CD14-positive monocyte (primary cell): ENCODE measurements around the gene ME3. TPM values are rescaled to one million over a fixed set of nuclear protein-coding genes. Genes with fewer than 3 reads are reported as not detected.
"Not testable (repeated sequence)": the region's sequence is repeated elsewhere in the genome, so short reads cannot be mapped to it uniquely, and the experiment has no call there.

Experiments
- DNase-seq, 3 donors: peaks; one replicate each; pipeline ENCODE4 v3.0.0-alpha.2; 2011 to 2022
- H2AFZ ChIP-seq: 2 replicates; pipeline ENCODE4 v1.6.0; 2012; ENCODE audit warnings: mild to moderate bottlenecking, low read depth, low read length, inconsistent platforms; ENCODE audit not compliant: insufficient read depth, poor library complexity, severe bottlenecking
- H3K27ac ChIP-seq, 2 donors: 1 replicate in 1 of 2; 2 replicates in 1 of 2; pipeline ENCODE4 v1.5.1; 2012 to 2013; ENCODE audit warnings: low read length in 2 of 2, control low read depth in 1 of 2, inconsistent platforms in 1 of 2, low read depth in 1 of 2, mild to moderate bottlenecking in 1 of 2
- H3K27me3 ChIP-seq, 2 donors: one replicate each; pipeline versions ENCODE4 v1.6.0 to v1.6.1; 2011 to 2013; ENCODE audit warnings: low read length in 2 of 2; ENCODE audit not compliant: control insufficient read depth in 2 of 2, insufficient read depth in 2 of 2
- H3K36me3 ChIP-seq, 2 donors: replicated peaks in 1 of 2; 1 replicate in 1 of 2; 2 replicates in 1 of 2; pipeline versions ENCODE4 v1.5.1 to v1.6.1; 2012 to 2013; ENCODE audit warnings: low read length in 2 of 2, control low read depth in 1 of 2, inconsistent platforms in 1 of 2, mild to moderate bottlenecking in 1 of 2; ENCODE audit not compliant: insufficient read depth in 2 of 2, control insufficient read depth in 1 of 2
- H3K4me1 ChIP-seq, 2 donors: 1 replicate in 1 of 2; 2 replicates in 1 of 2; pipeline versions ENCODE4 v1.5.1 to v1.6.1; 2012 to 2013; ENCODE audit warnings: low read length in 2 of 2, control low read depth in 1 of 2, inconsistent platforms in 1 of 2, mild to moderate bottlenecking in 1 of 2, moderate library complexity in 1 of 2; ENCODE audit not compliant: insufficient read depth in 2 of 2, control insufficient read depth in 1 of 2
- H3K4me2 ChIP-seq: replicated peaks from 2 replicates; pipeline ENCODE3; 2012; ENCODE audit warnings: low read length, moderate library complexity, mild to moderate bottlenecking; ENCODE audit not compliant: poor library complexity, severe bottlenecking; ENCODE audit errors: extremely low read depth
- H3K4me3 ChIP-seq, 3 experiments: fragments of 200-600 bp in 1 of 3; sonication (generic) in 1 of 3; replicated peaks in 1 of 3; 1 replicate in 2 of 3; 2 replicates in 1 of 3; pipeline ENCODE4 v1.5.1; 2011 to 2013; ENCODE audit warnings: low read length in 3 of 3, mild to moderate bottlenecking in 3 of 3, control low read depth in 2 of 3, low read depth in 2 of 3, inconsistent platforms in 1 of 3, moderate library complexity in 1 of 3
- H3K79me2 ChIP-seq: 2 replicates; pipeline ENCODE4 v1.6.0; 2012; ENCODE audit warnings: mild to moderate bottlenecking, control low read depth, inconsistent platforms, low read length, moderate library complexity; ENCODE audit not compliant: insufficient read depth
- H3K9ac ChIP-seq: 2 replicates; pipeline ENCODE4 v1.6.0; 2017; ENCODE audit warnings: low read length, mild to moderate bottlenecking; ENCODE audit not compliant: insufficient read depth, poor library complexity, severe bottlenecking
- H3K9me3 ChIP-seq, 2 donors: replicated peaks in 1 of 2; 1 replicate in 1 of 2; 2 replicates in 1 of 2; pipeline versions ENCODE4 v1.5.1 to v1.6.1; 2012 to 2013; ENCODE audit warnings: low read length in 2 of 2, control low read depth in 1 of 2; ENCODE audit not compliant: control insufficient read depth in 1 of 2, insufficient read depth in 1 of 2
- H4K20me1 ChIP-seq: 2 replicates; pipeline ENCODE4 v1.6.0; 2012; ENCODE audit warnings: mild to moderate bottlenecking, low read length, control low read depth, moderate library complexity; ENCODE audit not compliant: insufficient read depth
- H3K27ac Mint-ChIP-seq, 7 donors: one replicate each; pipeline ENCODE4 v1.8.0; 2020; ENCODE audit warnings: mild to moderate bottlenecking in 7 of 7, mixed read lengths in 7 of 7, moderate library complexity in 6 of 7, inconsistent platforms in 2 of 7
- H3K27me3 Mint-ChIP-seq, 3 donors: one replicate each; pipeline ENCODE4 v1.8.0; 2021 to 2022; ENCODE audit warnings: low read depth in 3 of 3, mild to moderate bottlenecking in 3 of 3, mixed read lengths in 3 of 3, moderate library complexity in 3 of 3, inconsistent platforms in 1 of 3
- H3K36me3 Mint-ChIP-seq, 2 donors: one replicate each; pipeline ENCODE4 v1.8.0; 2020; ENCODE audit warnings: mixed read lengths in 2 of 2, inconsistent platforms in 1 of 2, mild to moderate bottlenecking in 1 of 2
- H3K4me1 Mint-ChIP-seq: one replicate; pipeline ENCODE4 v1.8.0; 2020; ENCODE audit warnings: mild to moderate bottlenecking, mixed read lengths
- H3K4me3 Mint-ChIP-seq, 2 donors: one replicate each; pipeline ENCODE4 v1.8.0; 2020; ENCODE audit warnings: mild to moderate bottlenecking in 2 of 2, mixed read lengths in 2 of 2, moderate library complexity in 1 of 2
- H3K9me3 Mint-ChIP-seq, 7 donors: one replicate each; pipeline ENCODE4 v1.8.0; 2020 to 2022; ENCODE audit warnings: mixed read lengths in 7 of 7, mild to moderate bottlenecking in 6 of 7, moderate library complexity in 6 of 7, inconsistent platforms in 2 of 7
- WGBS: methylation state at CpG from one replicate; pipeline ENCODE4 v1.1.5; 2013; ENCODE audit warnings: missing lambda C conversion rate; ENCODE audit not compliant: insufficient coverage; 5-methylcytosine and 5-hydroxymethylcytosine counted together
- intact Hi-C, 2 donors: fragments of 100-400 bp; cut with micrococcal nuclease; formaldehyde crosslinking; loops; one replicate each; pipeline versions ENCODE4 v1.15.0 to v1.15.1; 2023
- polyA plus RNA-seq, 3 donors: library from polyadenylated mRNA; depleted of rRNA in 1 of 3; unstranded in 2 of 3; stranded (reverse) in 1 of 3; fragments of 300-500 nt in 2 of 3; fragments of >200 nt in 1 of 3; fragmentation: Illumina TruSeq in 2 of 3; gene quantifications; 1 replicate in 2 of 3; 2 replicates in 1 of 3; pipeline ENCODE4 v1.2.3, GENCODE V29; 2012 to 2021
- TF ChIP-seq, protein P1 (sequence below): fragments of 200-600 bp; IDR thresholded peaks from one replicate; pipeline ENCODE4 v1.8.0; 2022; ENCODE audit warnings: antibody characterized with exemption, mild to moderate bottlenecking

The ME3 gene
- polyA plus RNA-seq, 3 donors: 0.31 to 3.0 (median 0.42) TPM

DNA sequence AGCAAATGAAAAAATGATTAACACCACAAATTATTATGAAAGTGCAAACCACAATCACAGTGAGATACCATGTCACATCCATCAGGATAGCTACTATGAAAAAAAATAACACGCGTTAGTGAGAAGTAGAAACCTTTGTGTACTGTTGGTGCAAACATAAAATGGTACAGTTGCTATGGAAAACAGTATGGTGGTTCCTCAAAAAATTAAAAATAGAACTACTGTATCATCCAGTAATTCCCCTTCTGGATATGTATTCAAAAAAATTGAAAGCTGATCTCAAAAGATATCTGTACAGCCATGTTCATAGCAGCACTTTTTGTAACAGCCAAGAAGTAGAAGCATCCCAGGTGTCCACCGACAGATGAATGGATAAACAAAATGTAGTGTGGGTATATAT lies 254.3 kb downstream of the ME3 start:
- Histone ChIP-seq H3K79me2 (no peaks in the 10 kb centered on the region), H3K9me3 (no peaks in the 10 kb centered on the region), H3K4me3 (no peak overlapping the region), H3K27me3 (no peaks in the 10 kb centered on the region), H3K36me3 (no peaks in the 10 kb centered on the region), H2AFZ (no peak overlapping the region), H4K20me1 (no peaks in the 10 kb centered on the region), H3K27ac (no peak overlapping the region), H3K4me1 (peaks cover 0 to 3% of the 10 kb centered on the region in 2 donors), H3K4me2 (no peak overlapping the region), H3K9ac (no peak overlapping the region)
- H3K27me3 Mint-ChIP-seq: peaks cover 0 to 4% (median 0%) of the 10 kb centered on the region in 3 donors
- peak in 1 of 3 donors; percentile 4 for DNase-seq
- peaks cover 0 to under 1% (median 0%) of the 10 kb centered on the region in 7 donors for H3K9me3 Mint-ChIP-seq
- H3K36me3 Mint-ChIP-seq: no peaks in the 10 kb centered on the region
- peaks cover 18% of the 10 kb centered on the region for H3K4me1 Mint-ChIP-seq
- intact Hi-C loops: no loop called here
- WGBS: no CpG with 5 or more reads among the region's 3 CpGs
- H3K4me3 Mint-ChIP-seq: no peak overlapping the region
- TF ChIP-seq, protein P1, sequence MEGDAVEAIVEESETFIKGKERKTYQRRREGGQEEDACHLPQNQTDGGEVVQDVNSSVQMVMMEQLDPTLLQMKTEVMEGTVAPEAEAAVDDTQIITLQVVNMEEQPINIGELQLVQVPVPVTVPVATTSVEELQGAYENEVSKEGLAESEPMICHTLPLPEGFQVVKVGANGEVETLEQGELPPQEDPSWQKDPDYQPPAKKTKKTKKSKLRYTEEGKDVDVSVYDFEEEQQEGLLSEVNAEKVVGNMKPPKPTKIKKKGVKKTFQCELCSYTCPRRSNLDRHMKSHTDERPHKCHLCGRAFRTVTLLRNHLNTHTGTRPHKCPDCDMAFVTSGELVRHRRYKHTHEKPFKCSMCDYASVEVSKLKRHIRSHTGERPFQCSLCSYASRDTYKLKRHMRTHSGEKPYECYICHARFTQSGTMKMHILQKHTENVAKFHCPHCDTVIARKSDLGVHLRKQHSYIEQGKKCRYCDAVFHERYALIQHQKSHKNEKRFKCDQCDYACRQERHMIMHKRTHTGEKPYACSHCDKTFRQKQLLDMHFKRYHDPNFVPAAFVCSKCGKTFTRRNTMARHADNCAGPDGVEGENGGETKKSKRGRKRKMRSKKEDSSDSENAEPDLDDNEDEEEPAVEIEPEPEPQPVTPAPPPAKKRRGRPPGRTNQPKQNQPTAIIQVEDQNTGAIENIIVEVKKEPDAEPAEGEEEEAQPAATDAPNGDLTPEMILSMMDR: no peak
- H3K27ac Mint-ChIP-seq: no peak overlapping the region

DNA sequence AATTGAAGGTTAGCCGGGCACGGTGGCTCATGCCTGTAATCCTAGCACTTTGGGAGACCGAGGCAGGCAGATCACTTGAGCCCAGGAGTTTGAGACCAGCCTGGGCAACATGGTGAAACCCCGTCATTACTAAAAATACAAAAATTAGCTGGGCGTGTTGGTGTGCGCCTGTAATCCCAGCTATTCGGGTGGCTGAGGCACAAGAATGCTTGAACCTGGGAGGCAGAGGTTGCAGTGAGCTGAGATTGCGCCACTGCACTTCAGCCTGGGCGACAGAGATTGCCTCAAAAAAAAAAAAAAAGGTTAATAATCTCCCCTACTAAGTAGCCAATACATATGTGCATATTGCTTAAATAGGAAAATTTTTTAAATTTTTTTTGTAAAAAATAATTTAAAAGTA lies 255.5 kb downstream of the ME3 start:
- H3K36me3 Mint-ChIP-seq, H3K27me3 Mint-ChIP-seq, H3K79me2 ChIP-seq, H2AFZ ChIP-seq, H3K4me3 ChIP-seq, intact Hi-C loops, H3K27ac ChIP-seq, H3K4me1 ChIP-seq, H3K9me3 ChIP-seq, H3K9me3 Mint-ChIP-seq, H3K4me2 ChIP-seq, H4K20me1 ChIP-seq, H3K9ac ChIP-seq, H3K36me3 ChIP-seq, H3K4me3 Mint-ChIP-seq, H3K27me3 ChIP-seq, DNase-seq: not testable (repeated sequence)
- 87% methylated on average over 7 of the region's 9 CpGs for WGBS
- Mint-ChIP-seq H3K4me1 (peaks cover 11% of the 10 kb centered on the region), H3K27ac (peak overlapping the region in 2 of 7 donors; percentile 9 to 14)
